Stimulated activated CD8-positive, alpha-beta memory T cell treated with anti-CD3 and anti-CD28 coated beads, Interleukin-2, amount 100 ng/mL, for 48 hours (primary cell): ENCODE results near the gene SMPD4.
"Not testable (repeated sequence)": the region's sequence is repeated elsewhere in the genome, so short reads cannot be mapped to it uniquely, and the experiment has no call there.

Experiments used
- DNase-seq, 2 donors: peaks; one replicate each; pipeline ENCODE4 v3.0.0-alpha.2; 2020; ENCODE audit warnings: low read depth in 2 of 2

Gene SMPD4

GRCh38 chr2:130159376-130159775 is 22.0 kb downstream of the SMPD4 start:
- not testable (repeated sequence) for DNase-seq

GRCh38 chr2:130158631-130159030 is 22.8 kb downstream of the SMPD4 start:
- no peak for DNase-seq

- DNase-seq: not testable (repeated sequence)
Observed at GRCh38 chr2:130157825-130158514, 23.4 kb downstream of the SMPD4 start.

- DNase-seq: not testable (repeated sequence)
Observed at GRCh38 chr2:130157354-130157753, 24.0 kb downstream of the SMPD4 start.

- DNase-seq: no peak
Observed at GRCh38 chr2:130156624-130157004, 24.8 kb downstream of the SMPD4 start.

GRCh38 chr2:130155956-130156623 is 25.3 kb downstream of the SMPD4 start:
- DNase-seq: not testable (repeated sequence)

GRCh38 chr2:130154773-130155765 is 26.3 kb downstream of the SMPD4 start:
- DNase-seq: no peak

- DNase-seq: not testable (repeated sequence)
Observed at GRCh38 chr2:130154423-130154770, 27.0 kb downstream of the SMPD4 start.

- DNase-seq: not testable (repeated sequence)
Observed at GRCh38 chr2:130153721-130154422, 27.5 kb downstream of the SMPD4 start.

GRCh38 chr2:130152816-130153595 is 28.4 kb downstream of the SMPD4 start:
- no peak for DNase-seq

GRCh38 chr2:130152136-130152815 is 29.1 kb downstream of the SMPD4 start:
- not testable (repeated sequence) for DNase-seq

- DNase-seq: not testable (repeated sequence)
Observed at GRCh38 chr2:130151145-130151512, 30.3 kb downstream of the SMPD4 start.

- DNase-seq: no peak
Observed at GRCh38 chr2:130150181-130151144, 30.9 kb downstream of the SMPD4 start.

GRCh38 chr2:130148515-130148914 is 32.9 kb downstream of the SMPD4 start:
- not testable (repeated sequence) for DNase-seq

GRCh38 chr2:130145006-130145414 is 36.4 kb downstream of the SMPD4 start, which contains the start of gene CCDC74B:
Gene CCDC74B, minus strand, starts transcription at chr2:130145112. Its CDS starts 116 bp downstream, at chr2:130144996.
- peak; percentile 51 to 60 for DNase-seq

- not testable (repeated sequence) for DNase-seq
Observed at GRCh38 chr2:130143266-130144039, 37.9 kb downstream of the SMPD4 start.

GRCh38 chr2:130142396-130143265 is 38.8 kb downstream of the SMPD4 start:
- DNase-seq: not testable (repeated sequence)
